ENCODE results near the gene CMA1.

Gene CMA1

DNA sequence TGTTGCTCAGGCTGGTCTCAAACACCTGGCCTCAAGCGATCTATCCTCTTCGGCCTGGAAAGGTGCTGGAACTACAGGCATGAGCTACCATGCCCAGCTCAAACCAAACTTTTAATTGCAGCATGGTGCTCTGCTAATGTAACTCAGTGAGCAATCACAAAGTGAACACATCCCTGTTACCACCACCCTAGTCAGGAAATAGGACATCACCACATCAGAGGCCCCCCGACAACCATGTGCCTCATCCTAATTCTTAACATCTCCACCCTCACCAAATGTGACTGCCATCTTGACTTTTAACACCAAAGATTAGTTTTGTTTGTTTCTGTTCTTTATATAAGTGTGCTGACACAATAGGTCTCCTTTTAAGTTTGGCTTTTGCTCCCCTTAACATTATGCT is 42.7 kb downstream of the CMA1 start:
- Histone ChIP-seq H3K36me3 (ENCODE audit: control insufficient read depth, insufficient read depth, low read length) (no peaks in the 10 kb centered on the region), H3K4me2 (ENCODE audit: low read length) (no peak overlapping the region), H3K9me3 (ENCODE audit: control insufficient read depth, low read length) (no peaks in the 10 kb centered on the region), H3K4me1 (no peaks in the 10 kb centered on the region), H3K27me3 (ENCODE audit: control insufficient read depth, insufficient read depth, low read length) (no peaks in the 10 kb centered on the region), H3K79me2 (no peaks in the 10 kb centered on the region), H3K4me3 (ENCODE audit: low read depth, low read length) (no peak overlapping the region), H3K27ac (no peak overlapping the region), H2AFZ (no peak overlapping the region), H3K9ac (no peak overlapping the region)
- TF ChIP-seq, protein P1, sequence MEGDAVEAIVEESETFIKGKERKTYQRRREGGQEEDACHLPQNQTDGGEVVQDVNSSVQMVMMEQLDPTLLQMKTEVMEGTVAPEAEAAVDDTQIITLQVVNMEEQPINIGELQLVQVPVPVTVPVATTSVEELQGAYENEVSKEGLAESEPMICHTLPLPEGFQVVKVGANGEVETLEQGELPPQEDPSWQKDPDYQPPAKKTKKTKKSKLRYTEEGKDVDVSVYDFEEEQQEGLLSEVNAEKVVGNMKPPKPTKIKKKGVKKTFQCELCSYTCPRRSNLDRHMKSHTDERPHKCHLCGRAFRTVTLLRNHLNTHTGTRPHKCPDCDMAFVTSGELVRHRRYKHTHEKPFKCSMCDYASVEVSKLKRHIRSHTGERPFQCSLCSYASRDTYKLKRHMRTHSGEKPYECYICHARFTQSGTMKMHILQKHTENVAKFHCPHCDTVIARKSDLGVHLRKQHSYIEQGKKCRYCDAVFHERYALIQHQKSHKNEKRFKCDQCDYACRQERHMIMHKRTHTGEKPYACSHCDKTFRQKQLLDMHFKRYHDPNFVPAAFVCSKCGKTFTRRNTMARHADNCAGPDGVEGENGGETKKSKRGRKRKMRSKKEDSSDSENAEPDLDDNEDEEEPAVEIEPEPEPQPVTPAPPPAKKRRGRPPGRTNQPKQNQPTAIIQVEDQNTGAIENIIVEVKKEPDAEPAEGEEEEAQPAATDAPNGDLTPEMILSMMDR (IDR thresholded peaks at IDR 0.05) = no peak

DNA sequence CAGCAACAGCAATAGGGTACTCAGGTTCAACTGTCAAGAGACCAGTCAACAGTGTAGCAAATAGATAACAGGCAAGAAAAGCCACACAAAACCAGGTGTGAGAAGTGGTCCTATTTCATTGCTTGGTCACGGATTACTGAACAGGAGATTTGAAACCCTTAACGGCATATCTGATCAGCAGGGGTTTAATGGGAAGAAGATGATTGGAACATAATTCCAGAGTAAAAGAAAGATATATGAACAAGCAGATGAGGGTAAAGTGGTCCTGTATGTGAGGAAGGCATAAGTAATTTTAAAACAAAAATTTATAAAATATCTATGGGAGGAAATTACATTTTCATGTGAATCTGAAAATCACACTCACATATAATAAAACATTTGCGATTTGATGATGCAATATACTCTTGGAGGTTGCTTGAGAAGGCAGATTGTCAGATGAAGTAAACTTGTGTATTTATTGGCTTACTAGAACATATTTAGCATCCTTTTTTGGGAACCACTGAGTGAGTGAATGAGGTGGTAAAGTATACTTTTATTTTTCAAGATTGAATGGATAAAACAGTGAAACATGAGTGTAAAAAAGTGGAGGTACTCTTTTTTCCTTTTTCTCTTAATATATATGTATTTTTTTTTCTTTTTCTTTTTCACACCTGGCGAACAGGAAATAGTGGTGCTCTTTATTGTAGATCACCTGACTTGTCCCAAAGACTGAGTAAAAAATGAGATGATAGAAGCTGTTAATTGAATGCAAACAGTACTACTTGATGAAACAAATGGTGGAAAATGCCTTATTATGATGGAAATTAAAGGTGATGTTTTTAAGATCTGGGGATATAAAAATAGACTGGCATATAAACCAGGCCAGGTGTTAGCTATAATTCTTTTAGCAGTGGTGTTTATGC is 43.9 kb downstream of the CMA1 start:
- Histone ChIP-seq H3K27me3 (ENCODE audit: control insufficient read depth, insufficient read depth, low read length) (no peaks in the 10 kb centered on the region), H3K9ac (no peak overlapping the region), H3K79me2 (no peaks in the 10 kb centered on the region), H3K4me3 (ENCODE audit: low read depth, low read length) (no peak overlapping the region), H3K4me2 (ENCODE audit: low read length) (no peak overlapping the region), H2AFZ (no peak overlapping the region), H3K9me3 (ENCODE audit: control insufficient read depth, low read length) (no peaks in the 10 kb centered on the region), H3K4me1 (no peaks in the 10 kb centered on the region), H3K27ac (no peak overlapping the region), H3K36me3 (ENCODE audit: control insufficient read depth, insufficient read depth, low read length) (no peaks in the 10 kb centered on the region)
- TF ChIP-seq, protein P1 (IDR thresholded peaks at IDR 0.05) = no peak

DNA sequence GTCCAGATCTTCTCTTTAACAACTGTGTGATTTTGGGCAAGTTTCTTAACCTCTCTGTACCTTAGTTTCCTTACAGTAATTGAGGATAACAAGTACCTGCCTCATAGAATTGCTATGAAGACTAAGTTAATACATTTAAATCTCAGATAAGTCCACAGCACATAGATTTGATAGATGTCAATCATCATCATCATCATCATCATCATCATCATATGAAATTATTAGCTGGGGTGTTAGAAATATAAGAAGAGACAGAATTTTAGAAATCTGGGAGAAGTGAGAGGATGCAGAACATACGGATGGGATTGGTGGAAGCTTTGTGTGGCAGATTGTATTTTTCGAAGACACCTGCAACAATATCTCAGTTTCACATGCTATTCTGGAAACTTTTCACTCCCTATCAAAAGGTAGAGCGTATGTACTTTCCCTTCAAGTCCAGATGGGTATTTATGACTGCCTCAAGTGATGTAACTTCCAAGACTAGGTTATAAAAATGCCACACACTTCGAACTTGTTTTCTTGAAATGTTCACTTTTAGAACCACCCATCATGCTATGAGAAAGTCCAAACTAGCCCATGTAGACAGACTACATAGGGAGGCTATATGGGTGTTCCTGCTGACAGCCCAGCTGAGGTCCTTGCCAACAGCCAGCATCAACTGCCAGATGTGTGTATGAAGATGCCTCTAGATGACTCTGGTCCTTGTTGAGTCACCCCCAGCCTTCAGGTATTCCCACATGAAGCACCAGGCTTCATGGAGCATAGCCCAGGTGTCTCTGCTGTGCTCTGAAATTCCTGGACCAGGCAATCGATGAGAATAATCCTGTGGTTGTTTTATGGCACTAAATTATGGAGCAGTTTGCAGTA is 44.8 kb downstream of the CMA1 start:
- H3K4me3 ChIP-seq (ENCODE audit: low read depth, low read length) = no peak overlapping the region
- no peak overlapping the region for H3K4me2 ChIP-seq (ENCODE audit: low read length)
- no peaks in the 10 kb centered on the region for H3K27me3 ChIP-seq (ENCODE audit: control insufficient read depth, insufficient read depth, low read length)
- H3K36me3 ChIP-seq (ENCODE audit: control insufficient read depth, insufficient read depth, low read length) = no peaks in the 10 kb centered on the region
- no peak overlapping the region for H3K27ac ChIP-seq
- H3K79me2 ChIP-seq = no peaks in the 10 kb centered on the region
- H3K4me1 ChIP-seq = no peaks in the 10 kb centered on the region
- no peaks in the 10 kb centered on the region for H3K9me3 ChIP-seq (ENCODE audit: control insufficient read depth, low read length)
- H2AFZ ChIP-seq = no peak overlapping the region
- TF ChIP-seq, protein P1 (IDR thresholded peaks at IDR 0.05) = no peak
- H3K9ac ChIP-seq = no peak overlapping the region

DNA sequence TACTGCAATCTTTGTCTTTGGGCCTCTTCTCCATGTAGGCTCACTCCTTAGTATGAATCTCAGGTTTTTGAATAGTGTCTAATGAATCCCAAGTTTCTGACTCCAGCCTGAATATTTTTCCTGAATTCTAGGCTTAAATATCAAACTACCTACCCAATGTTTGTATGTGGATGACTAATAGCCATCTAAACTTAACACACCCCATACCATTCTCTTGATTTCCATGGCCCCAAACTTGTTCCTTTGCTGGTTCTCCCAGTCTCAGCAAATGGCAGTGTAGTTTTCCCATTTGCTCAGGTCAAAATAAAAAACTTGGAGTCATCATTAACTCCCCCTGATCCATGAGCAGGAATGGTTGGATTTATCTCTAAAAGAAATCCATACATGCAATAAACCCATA is 46.7 kb downstream of the CMA1 start:
- no peak overlapping the region for H3K4me3 ChIP-seq (ENCODE audit: low read depth, low read length)
- no peaks in the 10 kb centered on the region for H3K4me1 ChIP-seq
- no peaks in the 10 kb centered on the region for H3K27me3 ChIP-seq (ENCODE audit: control insufficient read depth, insufficient read depth, low read length)
- H2AFZ ChIP-seq = no peak overlapping the region
- H3K79me2 ChIP-seq = no peaks in the 10 kb centered on the region
- TF ChIP-seq, protein P1 (IDR thresholded peaks at IDR 0.05) = no peak
- no peak overlapping the region for H3K9ac ChIP-seq
- H3K27ac ChIP-seq = no peak overlapping the region
- H3K9me3 ChIP-seq (ENCODE audit: control insufficient read depth, low read length) = no peaks in the 10 kb centered on the region
- no peaks in the 10 kb centered on the region for H3K36me3 ChIP-seq (ENCODE audit: control insufficient read depth, insufficient read depth, low read length)
- H3K4me2 ChIP-seq (ENCODE audit: low read length) = no peak overlapping the region
